HL-60/S4 (cell line): ENCODE results near the gene AGTRAP.

Experiments used
- in situ Hi-C: fragments of 300-500 bp; cut with MboI; formaldehyde crosslinking; loops from 2 replicates; pipeline ENCODE4 v1.14.3; 2022; ENCODE audit warnings: low sequenced_read_pairs

The AGTRAP gene

GRCh38 chr1:11780380-11781147 lies 44.6 kb downstream of the AGTRAP start:
- in situ Hi-C loops: no loop called here

- in situ Hi-C loops: no loop called here
Measured at GRCh38 chr1:11781297-11781696, 45.4 kb downstream of the AGTRAP start.

GRCh38 chr1:11782127-11782708 lies 46.3 kb downstream of the AGTRAP start:
- in situ Hi-C loops: no loop called here

GRCh38 chr1:11783556-11783955 lies 47.6 kb downstream of the AGTRAP start:
- in situ Hi-C loops: no loop called here

GRCh38 chr1:11784256-11784992 lies 48.5 kb downstream of the AGTRAP start:
- in situ Hi-C loops: no loop called here

GRCh38 chr1:11784993-11785769 lies 49.2 kb downstream of the AGTRAP start:
- in situ Hi-C loops: no loop called here

- in situ Hi-C loops: no loop called here
Measured at GRCh38 chr1:11786168-11786567, 50.2 kb downstream of the AGTRAP start.

- in situ Hi-C loops: no loop called here
Measured at GRCh38 chr1:11787251-11787803, 51.4 kb downstream of the AGTRAP start.

- in situ Hi-C loops: no loop called here
Measured at GRCh38 chr1:11787804-11788436, 52.0 kb downstream of the AGTRAP start.

GRCh38 chr1:11788549-11789053 lies 52.7 kb downstream of the AGTRAP start:
- in situ Hi-C loops: no loop called here

- in situ Hi-C loops: no loop called here
Measured at GRCh38 chr1:11789126-11790067, 53.5 kb downstream of the AGTRAP start.

GRCh38 chr1:11790101-11790879 lies 54.4 kb downstream of the AGTRAP start:
- in situ Hi-C loops: no loop called here

GRCh38 chr1:11790880-11791715 lies 55.2 kb downstream of the AGTRAP start:
- in situ Hi-C loops: no loop called here

- in situ Hi-C loops: no loop called here
Measured at GRCh38 chr1:11792106-11792505, 56.2 kb downstream of the AGTRAP start.

GRCh38 chr1:11793819-11794218 lies 57.9 kb downstream of the AGTRAP start:
- in situ Hi-C loops: no loop called here

GRCh38 chr1:11794446-11795237 lies 58.7 kb downstream of the AGTRAP start:
- in situ Hi-C loops: no loop called here
